Neural cell (in vitro differentiated cells): Measurements from ENCODE around the gene ISG20L2. TPM values are rescaled to one million over a fixed set of nuclear protein-coding genes. Genes with fewer than 3 reads are reported as not detected.

Source experiments
- H2AFZ ChIP-seq: fragments of 200-600, 300-800 bp; sonication (generic), shearing (Covaris generic); 2 replicates; pipeline ENCODE4 v1.6.0; 2014; ENCODE audit warnings: low read depth, mild to moderate bottlenecking, antibody characterized with exemption, low read length, moderate library complexity
- H3F3A ChIP-seq: fragments of 200-600 bp; shearing (Covaris generic); 2 replicates; pipeline ENCODE4 v1.6.1; 2016; ENCODE audit warnings: mild to moderate bottlenecking, moderate library complexity, mixed read lengths, antibody characterized with exemption, low read length; ENCODE audit not compliant: insufficient read depth, poor library complexity, severe bottlenecking
- H3K27ac ChIP-seq: fragments of 200-600, 300-800 bp; sonication (generic), shearing (Covaris generic); 2 replicates; pipeline ENCODE4 v1.5.1; 2014; ENCODE audit warnings: mild to moderate bottlenecking, low read length, moderate library complexity
- H3K27me3 ChIP-seq: fragments of 300-800, 200-600 bp; sonication (generic), shearing (Covaris generic); 2 replicates; pipeline ENCODE4 v1.6.0; 2014; ENCODE audit warnings: mild to moderate bottlenecking, low read depth, low read length, moderate library complexity; ENCODE audit not compliant: insufficient read depth
- H3K36me3 ChIP-seq: fragments of 300-800, 200-600 bp; sonication (generic), shearing (Covaris generic); 2 replicates; pipeline ENCODE4 v1.5.1; 2014; ENCODE audit warnings: mild to moderate bottlenecking, antibody characterized with exemption, low read length, moderate library complexity; ENCODE audit not compliant: insufficient read depth
- H3K4me2 ChIP-seq: fragments of 300-800, 200-600 bp; sonication (generic), shearing (Covaris generic); 2 replicates; pipeline ENCODE4 v1.6.0; 2014; ENCODE audit warnings: mild to moderate bottlenecking, low read length
- H3K4me3 ChIP-seq: fragments of 300-800, 200-600 bp; sonication (generic), shearing (Covaris generic); 2 replicates; pipeline ENCODE4 v1.5.1; 2014; ENCODE audit warnings: mild to moderate bottlenecking, low read length, moderate library complexity
- H3K79me2 ChIP-seq: fragments of 200-600 bp; shearing (Covaris generic); replicated peaks from 2 replicates; pipeline ENCODE4 v1.6.0; 2014; ENCODE audit warnings: mild to moderate bottlenecking, low read length, moderate library complexity; ENCODE audit not compliant: insufficient read depth
- H3K9ac ChIP-seq: fragments of 300-800, 200-600 bp; sonication (generic), shearing (Covaris generic); 2 replicates; pipeline ENCODE4 v1.6.1; 2016; ENCODE audit warnings: mild to moderate bottlenecking, low read length, mixed read lengths
- H3K9me2 ChIP-seq: fragments of 200-600 bp; shearing (Covaris generic); 2 replicates; pipeline ENCODE4 v1.6.1; 2016; ENCODE audit warnings: mild to moderate bottlenecking, low read length, mixed read lengths; ENCODE audit not compliant: insufficient read depth
- H3K9me3 ChIP-seq: fragments of 200-600, 300-800 bp; sonication (generic), shearing (Covaris generic); 2 replicates; pipeline ENCODE4 v1.6.1; 2016; ENCODE audit warnings: mild to moderate bottlenecking, mixed run types, low read length, moderate library complexity, mixed read lengths
- H4K20me1 ChIP-seq: fragments of 200-600 bp; shearing (Covaris generic); 2 replicates; pipeline ENCODE4 v1.6.1; 2016; ENCODE audit warnings: mild to moderate bottlenecking, mixed run types; ENCODE audit not compliant: insufficient read depth
- CTCF ChIP-seq: fragments of 450-650 bp; IDR thresholded peaks from 2 replicates; pipeline ENCODE4 v1.5.1; 2014; ENCODE audit warnings: antibody characterized with exemption, mild to moderate bottlenecking, moderate library complexity; ENCODE audit not compliant: poor library complexity, severe bottlenecking
- EP300 ChIP-seq: fragments of 450-650 bp; conservative IDR thresholded peaks from 2 replicates; pipeline ENCODE4 v1.6.1; 2014; ENCODE audit warnings: antibody characterized with exemption, mild to moderate bottlenecking, moderate library complexity; ENCODE audit not compliant: poor library complexity, severe bottlenecking
- EZH2 ChIP-seq: fragments of 200-600, 300-800 bp; shearing (Covaris generic), sonication (generic); IDR thresholded peaks from 2 replicates; pipeline ENCODE4 v1.6.1; 2014; ENCODE audit warnings: antibody characterized with exemption, low read length, borderline replicate concordance, mild to moderate bottlenecking; ENCODE audit not compliant: insufficient read depth, poor library complexity, severe bottlenecking
- MXI1 ChIP-seq: fragments of 450-650 bp; conservative IDR thresholded peaks from 2 replicates; pipeline ENCODE4 v1.6.1; 2014; ENCODE audit warnings: antibody characterized with exemption, mild to moderate bottlenecking; ENCODE audit not compliant: poor library complexity, severe bottlenecking
- POLR2AphosphoS5 ChIP-seq: IDR thresholded peaks from 2 replicates; pipeline ENCODE4 v1.6.1; 2012
- RAD21 ChIP-seq: fragments of 450-650 bp; conservative IDR thresholded peaks from 2 replicates; pipeline ENCODE4 v1.6.1; 2014; ENCODE audit warnings: antibody characterized with exemption, mild to moderate bottlenecking, moderate library complexity
- REST ChIP-seq: IDR thresholded peaks from 2 replicates; pipeline ENCODE4 v1.6.1; 2012; ENCODE audit warnings: borderline replicate concordance
- SMC3 ChIP-seq: fragments of 450-650 bp; conservative IDR thresholded peaks from 2 replicates; pipeline ENCODE4 v1.6.1; 2014; ENCODE audit warnings: antibody characterized with exemption, mild to moderate bottlenecking, moderate library complexity; ENCODE audit not compliant: poor library complexity
- TAF1 ChIP-seq: IDR thresholded peaks from 2 replicates; pipeline ENCODE4 v1.6.1; 2012; ENCODE audit warnings: low read depth
- polyA plus RNA-seq: library from polyadenylated mRNA; depleted of rRNA; stranded (reverse); fragments of >200 nt; gene quantifications from 2 replicates; pipeline ENCODE4 v1.2.3, GENCODE V29; 2014

ISG20L2 gene
- polyA plus RNA-seq, 1 donor from 2014 or later, result 8.5 TPM

- Histone ChIP-seq H3K9ac (peak overlapping the region; percentile 94), H3K27me3 (no peaks in the 10 kb centered on the region), H3K4me2 (peak overlapping the region; percentile 35), H3K4me3 (peak overlapping the region; percentile 89), H3K27ac (no peak overlapping the region), H4K20me1 (no peaks in the 10 kb centered on the region), H3K9me2 (no peaks in the 10 kb centered on the region), H3K9me3 (no peaks in the 10 kb centered on the region), H3K79me2 (peaks cover 49% of the 10 kb centered on the region), H3K36me3 (no peaks in the 10 kb centered on the region), H2AFZ (no peak overlapping the region), H3F3A (no peaks in the 10 kb centered on the region)
- no peak for TF ChIP-seq EZH2
These were observed 24.4 kb upstream of the ISG20L2 start for GRCh38 chr1:156752843-156753482.

- Histone ChIP-seq H3K4me2 (peak overlapping the region; percentile 35), H3K27me3 (no peaks in the 10 kb centered on the region), H3K4me3 (peak overlapping the region; percentile 89), H3K9ac (peak overlapping the region; percentile 94), H3K9me2 (no peaks in the 10 kb centered on the region), H3K36me3 (no peaks in the 10 kb centered on the region), H2AFZ (peak overlapping the region; percentile 31), H3K9me3 (no peaks in the 10 kb centered on the region), H3F3A (no peaks in the 10 kb centered on the region), H3K27ac (peak overlapping the region; percentile 88), H4K20me1 (no peaks in the 10 kb centered on the region), H3K79me2 (peaks cover 57% of the 10 kb centered on the region)
- TF ChIP-seq TAF1 (peak; percentile 61), EP300 (peak; percentile 59), CTCF (no peak), SMC3 (no peak), REST (peak; percentile 89), MXI1 (peak; percentile 91), RAD21 (peak; percentile 28), POLR2AphosphoS5 (peak; percentile 90)
These were observed 23.4 kb upstream of the ISG20L2 start for GRCh38 chr1:156751757-156752481.
